Activated CD8-positive, alpha-beta memory T cell treated with anti-CD3 and anti-CD28 coated beads for 36 hours (primary cell): ENCODE measurements around the gene CHI3L2. TPM values are rescaled to one million over a fixed set of nuclear protein-coding genes. Genes with fewer than 3 reads are reported as not detected.

Source experiments
- CTCF ChIA-PET: fragments of 350-600 bp; sonication (Branson Sonifier 250); formaldehyde crosslinking; loops from one replicate; lab custom pipeline; 2021; ENCODE audit warnings: antibody characterized with exemption; lab: Charles Lee
- POLR2A ChIA-PET: fragments of 350-600 bp; sonication (Branson Sonifier 250); formaldehyde crosslinking; loops from one replicate; lab custom pipeline; 2021; ENCODE audit warnings: antibody characterized with exemption; lab: Charles Lee
- total RNA-seq, 2 experiments: library from RNA; stranded (reverse); gene quantifications; one replicate each; pipeline ENCODE4 v1.2.3, GENCODE V29; 2021

CHI3L2 gene
- total RNA-seq, 2 experiments from 2014 or later: 2.1 to 2.6 TPM

DNA sequence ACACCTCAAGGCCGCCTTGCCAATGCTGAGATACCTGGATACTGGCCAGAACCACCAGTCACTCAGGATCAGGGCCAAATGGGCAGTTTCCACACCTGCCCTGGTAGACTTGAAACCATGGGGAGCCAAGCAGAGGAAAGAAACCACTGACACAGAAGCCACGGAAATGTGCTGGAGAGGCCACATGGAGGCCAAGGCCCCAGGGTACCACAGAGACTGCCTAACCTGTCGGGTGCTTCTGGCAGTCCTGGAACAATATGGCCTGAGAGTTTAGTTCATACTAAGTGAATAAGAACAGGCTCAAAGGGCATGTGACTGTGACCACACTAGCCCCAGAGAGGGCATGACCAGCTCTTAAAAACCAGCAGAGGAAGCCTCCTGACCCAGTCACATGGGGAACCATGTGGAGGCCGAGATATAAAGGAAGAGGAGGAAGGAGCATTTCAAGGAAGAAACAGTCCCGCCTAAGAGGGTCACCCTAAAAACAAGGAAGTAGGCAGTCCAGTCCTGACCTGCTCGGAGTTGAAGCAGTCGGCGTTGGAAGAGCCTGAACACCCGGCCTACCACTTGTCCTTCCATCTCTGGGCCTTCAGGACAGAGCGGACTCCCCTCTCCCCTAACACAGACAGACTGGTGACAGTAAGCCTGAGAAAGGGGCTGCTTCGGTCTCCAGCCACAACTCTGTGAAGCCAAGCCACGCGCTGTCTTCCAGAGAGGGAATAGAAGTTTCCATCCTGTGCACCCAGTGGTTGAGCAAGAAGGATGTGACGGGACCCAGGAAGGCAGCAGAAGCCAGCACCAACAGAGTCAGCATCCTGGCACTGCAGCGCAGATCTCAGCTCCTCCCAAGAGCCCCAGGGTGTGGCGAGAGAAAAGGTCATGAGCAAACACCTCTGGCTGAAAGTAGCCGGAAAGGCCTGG lies 27.4 kb upstream of the CHI3L2 start, which contains the start of gene DENND2D:
DENND2D (minus strand) TSS at position 766 of the 921 bp plus-strand sequence; CDS start at position 579, 187 bp downstream.
- ChIA-PET POLR2A (interaction anchor here (1.1 to 8.4 kb wide), 3 partner anchors 9 to 17 kb away, joined by 3 to 154 read pairs (median 3); no protein-coding TSS in a partner anchor), CTCF (interaction anchor here (1.1 to 7.3 kb wide), 5 partner anchors 13 to 201 kb away, joined by 4 to 73 read pairs (median 5); no protein-coding TSS in a partner anchor)

DNA sequence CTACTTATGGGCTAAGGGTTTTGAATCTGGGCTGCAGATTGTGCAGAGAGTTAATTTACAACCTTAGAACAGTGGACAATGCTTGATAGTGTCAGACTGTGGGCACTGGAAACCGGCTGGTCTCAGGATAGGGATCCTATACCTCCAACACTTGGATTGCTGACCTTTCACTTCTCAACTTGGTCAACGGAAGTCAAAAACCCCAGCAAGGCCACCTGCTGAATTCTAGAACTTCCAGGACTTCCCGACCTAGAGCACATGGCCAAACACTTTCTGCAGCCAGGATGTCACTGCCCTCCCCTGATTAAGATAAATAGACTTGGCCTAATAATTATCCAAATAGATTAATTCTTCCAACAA lies 26.7 kb upstream of the CHI3L2 start:
- POLR2A ChIA-PET: interaction anchor here (1.0 to 8.4 kb wide), 4 partner anchors 10 to 62 kb away, joined by 3 to 154 read pairs (median 3); no protein-coding TSS in a partner anchor
- CTCF ChIA-PET: interaction anchor here (1.6 to 7.3 kb wide), 2 partner anchors 18 to 200 kb away, joined by 4 to 73 read pairs; no protein-coding TSS in a partner anchor

DNA sequence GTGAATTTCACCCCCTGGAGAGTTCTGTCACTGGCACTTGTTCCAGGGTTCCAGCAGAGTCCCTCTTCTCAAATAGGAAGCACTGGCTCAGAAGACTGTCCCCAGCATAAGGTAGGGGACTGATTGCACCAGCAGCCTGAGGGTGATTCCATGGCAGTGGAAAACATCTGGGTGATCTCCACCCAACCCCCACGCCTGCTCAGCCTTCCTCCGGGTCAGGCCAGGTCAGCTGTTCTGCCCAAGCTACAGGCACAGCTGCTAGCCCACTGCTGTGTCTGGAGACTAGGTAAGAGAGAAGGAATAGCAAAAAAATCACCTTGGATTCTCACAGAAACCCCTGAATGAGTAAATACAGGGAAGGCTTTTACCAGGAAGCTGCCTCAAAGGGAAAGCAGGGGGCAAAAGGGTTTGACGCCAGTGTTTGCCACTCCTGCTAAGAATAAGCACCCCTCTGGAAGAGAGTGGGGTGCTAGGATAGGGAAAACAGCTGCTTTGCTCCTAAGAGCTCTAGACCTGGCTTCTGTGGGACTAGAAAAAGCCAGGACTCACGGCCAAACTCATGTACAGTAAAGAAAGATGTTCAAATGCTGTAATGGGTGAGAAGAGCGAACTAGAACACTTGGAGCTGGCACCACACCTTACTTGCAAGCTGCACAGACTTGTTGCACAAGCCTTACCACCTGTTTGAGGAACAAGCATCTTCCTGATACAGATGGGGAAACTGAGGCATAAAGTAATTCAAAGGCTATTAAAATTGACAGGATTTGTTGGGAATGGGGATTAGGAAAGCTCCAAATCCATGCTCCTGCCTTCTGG lies 26.0 kb upstream of the CHI3L2 start:
- ChIA-PET POLR2A (interaction anchor here (1.0 to 8.4 kb wide), 2 partner anchors 16 to 62 kb away, joined by 3 to 154 read pairs; no protein-coding TSS in a partner anchor), CTCF (interaction anchor here (1.1 to 7.3 kb wide), 3 partner anchors 17 to 199 kb away, joined by 4 to 73 read pairs (median 6); no protein-coding TSS in a partner anchor)

DNA sequence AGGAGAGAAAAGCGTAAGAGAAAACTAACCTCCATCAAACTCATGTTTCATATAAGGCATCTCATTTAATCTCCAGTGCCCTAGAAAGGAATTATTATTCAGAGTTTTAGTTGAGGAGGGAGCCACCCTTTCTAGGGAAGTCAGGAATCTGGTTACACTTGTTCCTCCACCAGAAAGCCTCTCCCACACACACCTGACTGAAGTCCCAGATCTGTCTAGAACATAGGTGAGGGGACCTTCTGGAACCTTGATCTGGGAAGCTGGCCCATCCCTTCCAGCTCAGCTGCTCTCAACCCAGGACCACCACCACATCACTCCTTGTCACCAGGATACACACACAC lies 25.2 kb upstream of the CHI3L2 start:
- ChIA-PET POLR2A (interaction anchor here (8.4 kb wide), 1 partner anchor 15 kb away, joined by 154 read pairs; no protein-coding TSS in a partner anchor), CTCF (interaction anchor here (0.7 to 1.6 kb wide), 2 partner anchors 175 to 199 kb away, joined by 4 read pairs; no protein-coding TSS in a partner anchor)

DNA sequence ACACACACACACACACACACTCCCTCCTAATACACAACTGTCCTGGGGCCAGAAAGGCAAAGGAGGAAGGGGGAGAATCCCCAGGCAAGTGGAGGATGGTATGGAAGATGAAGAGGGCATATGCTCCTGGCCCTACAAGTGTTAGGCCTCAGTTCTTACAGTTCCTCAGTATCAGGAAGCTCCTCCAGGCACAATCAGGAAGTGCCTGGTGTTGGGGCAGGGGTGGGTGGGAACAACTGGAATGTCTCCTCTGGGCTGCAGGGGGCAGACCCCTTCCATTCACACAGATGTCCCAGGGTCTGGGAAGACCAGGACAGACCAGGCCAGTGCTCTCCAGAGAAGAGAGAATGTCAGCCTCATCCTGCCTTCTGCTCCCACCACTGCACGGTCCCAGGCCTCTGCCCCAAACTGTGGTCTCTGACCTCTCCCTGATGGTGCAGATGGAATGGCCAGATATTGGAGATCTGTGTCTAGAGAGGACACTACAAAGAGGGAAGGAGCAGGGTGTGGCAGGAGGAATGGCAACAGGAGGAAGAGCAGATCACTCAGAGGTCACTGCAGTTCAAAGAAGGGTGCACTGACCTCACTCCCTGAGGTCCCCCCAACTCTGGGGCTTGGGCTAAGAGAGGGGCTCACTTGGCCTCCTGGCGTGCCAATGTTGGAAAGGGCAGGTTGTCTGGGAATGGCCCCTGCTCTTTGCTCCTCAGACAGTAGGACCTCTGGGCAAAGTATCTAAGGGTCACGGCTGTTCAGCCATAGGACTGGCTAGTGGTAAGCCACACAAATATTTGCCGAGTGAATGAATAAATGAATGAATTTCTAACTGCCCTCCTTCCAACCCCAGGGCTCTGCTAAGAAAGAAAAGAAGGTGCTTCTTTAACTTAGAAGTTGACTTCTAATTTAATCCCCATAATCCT lies 24.5 kb upstream of the CHI3L2 start:
- ChIA-PET CTCF (interaction anchor here (0.6 to 1.4 kb wide), 7 partner anchors 12 to 175 kb away, joined by 3 to 12 read pairs (median 4); no protein-coding TSS in a partner anchor), POLR2A (interaction anchor here (0.6 to 8.4 kb wide), 3 partner anchors 7 to 23 kb away, joined by 3 to 154 read pairs (median 3); no protein-coding TSS in a partner anchor)

DNA sequence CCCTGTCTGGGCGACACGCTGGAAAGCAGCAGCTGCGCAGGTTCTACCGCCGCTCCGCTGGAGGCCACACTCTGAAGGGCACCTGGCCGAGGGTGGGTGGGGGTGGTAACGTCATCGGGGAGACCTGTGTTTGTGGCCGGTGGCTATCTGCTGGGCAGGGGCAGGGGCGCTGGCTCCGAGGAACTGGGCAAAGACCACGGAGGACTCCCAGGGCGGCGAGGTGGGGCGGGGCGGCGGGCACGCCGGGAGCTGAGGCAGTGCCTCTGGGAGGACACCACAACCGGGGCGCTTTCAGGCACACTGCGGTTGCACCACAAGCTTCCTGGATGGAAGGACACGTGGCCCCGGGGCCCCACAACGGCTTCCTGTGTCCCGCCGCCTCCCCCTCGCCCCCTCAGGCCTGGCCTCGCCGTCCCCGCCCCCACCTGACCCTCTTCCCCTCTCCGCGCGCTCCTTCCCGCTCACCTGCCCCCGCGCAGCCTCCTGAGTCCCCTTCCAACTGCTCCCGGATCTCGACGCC lies 23.8 kb upstream of the CHI3L2 start:
- POLR2A ChIA-PET: interaction anchor here (0.6 to 8.4 kb wide), 3 partner anchors 8 to 23 kb away, joined by 3 to 154 read pairs (median 3); no protein-coding TSS in a partner anchor
- CTCF ChIA-PET: interaction anchor here (0.6 to 1.4 kb wide), 6 partner anchors 11 to 23 kb away, joined by 3 to 12 read pairs (median 4); no protein-coding TSS in a partner anchor

DNA sequence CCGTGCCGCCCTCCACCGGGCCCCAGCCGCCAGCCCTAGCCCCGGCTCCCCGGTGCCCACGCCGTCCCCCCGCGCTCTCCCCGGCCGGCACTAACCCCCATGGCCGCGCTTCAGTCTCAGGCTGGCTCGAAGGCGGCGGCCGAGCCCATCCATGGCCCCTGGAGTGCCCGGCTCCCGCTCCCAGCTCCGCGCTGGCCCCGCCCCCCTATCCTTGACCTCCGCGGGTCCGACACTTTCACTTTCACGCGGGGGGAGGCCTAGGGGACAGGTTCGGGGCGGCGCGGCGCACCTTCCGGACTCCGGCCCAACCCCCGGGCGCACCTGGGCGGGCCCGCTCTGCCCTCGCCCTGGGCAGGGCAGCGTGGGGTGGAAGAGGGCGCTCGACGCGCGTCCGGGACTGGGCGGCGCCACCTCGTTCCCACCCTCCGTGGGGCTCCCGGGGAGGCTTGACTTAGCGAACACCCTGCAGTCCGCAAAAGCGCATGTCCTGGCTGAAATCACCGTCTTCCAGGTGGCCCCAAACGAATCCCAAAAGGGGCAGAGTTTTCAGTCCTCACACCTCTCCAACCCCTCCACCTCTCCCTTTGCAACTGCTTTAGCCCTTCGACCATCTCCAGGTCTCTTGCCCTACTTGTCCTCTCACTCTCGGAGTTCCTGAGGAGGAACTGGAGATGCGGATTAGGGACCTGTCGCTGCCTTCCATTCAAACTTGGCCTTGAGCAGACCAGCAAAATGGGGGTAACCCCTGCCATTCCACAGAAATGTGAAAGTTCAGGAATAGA lies 23.1 kb upstream of the CHI3L2 start:
- ChIA-PET POLR2A (interaction anchor here (0.9 to 8.4 kb wide), 2 partner anchors 9 to 13 kb away, joined by 3 to 154 read pairs; no protein-coding TSS in a partner anchor), CTCF (interaction anchor here (0.9 to 1.4 kb wide), 6 partner anchors 11 to 17 kb away, joined by 3 to 12 read pairs (median 4); no protein-coding TSS in a partner anchor)

DNA sequence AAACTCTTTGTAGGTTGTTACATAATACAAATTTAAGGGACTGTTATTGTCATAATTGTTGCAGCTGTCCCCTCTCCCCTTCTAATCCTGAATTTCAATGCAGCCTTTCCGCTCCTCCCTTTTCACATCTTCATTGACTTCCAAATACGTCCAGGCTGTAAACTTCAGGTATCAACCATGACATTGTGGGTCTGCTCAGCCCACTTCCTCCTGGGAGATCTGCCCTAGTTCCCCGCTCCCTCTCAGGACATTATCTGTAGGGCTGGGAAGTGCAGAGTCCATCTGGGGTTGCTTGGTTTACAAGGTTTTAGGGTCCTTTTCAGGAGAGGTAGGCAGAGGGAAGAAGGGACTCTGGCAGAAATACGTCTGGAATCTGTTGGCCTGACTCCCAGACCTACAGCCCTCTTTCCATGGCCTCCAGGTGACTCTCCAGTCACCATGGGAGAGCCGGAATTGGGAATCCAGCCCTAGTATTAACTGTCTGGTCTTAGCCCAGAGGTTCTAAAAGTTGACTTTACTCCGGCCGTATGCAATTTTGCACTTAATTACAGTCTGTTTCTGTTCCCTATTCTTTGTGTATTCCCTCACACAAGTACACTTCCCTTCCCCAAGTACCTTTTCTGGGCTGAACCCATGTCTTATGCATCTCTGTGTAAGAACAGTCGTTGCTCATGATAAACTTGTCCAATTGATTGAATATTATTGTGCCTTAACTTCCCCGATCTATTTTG lies 22.4 kb upstream of the CHI3L2 start:
- ChIA-PET CTCF (interaction anchor here (1.2 kb wide), 1 partner anchor 13 kb away, joined by 3 read pairs; no protein-coding TSS in a partner anchor), POLR2A (no interaction called here)

DNA sequence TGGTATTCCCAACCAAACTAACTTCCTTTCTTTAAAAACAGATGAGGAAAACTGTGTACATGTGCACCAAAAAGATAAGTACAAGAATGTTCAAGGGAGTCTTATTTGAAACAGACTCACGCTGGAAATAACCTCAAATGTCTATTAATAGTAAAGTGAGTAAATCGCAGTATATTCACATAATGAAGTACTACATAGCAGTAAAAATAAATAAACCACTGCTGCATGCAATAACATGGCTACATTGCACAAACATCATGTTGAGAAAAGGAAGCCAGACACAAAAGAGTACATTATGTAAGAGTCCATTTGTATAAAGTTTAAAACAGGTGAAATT lies 21.8 kb upstream of the CHI3L2 start:
- ChIA-PET POLR2A (no interaction called here), CTCF (no interaction called here)

DNA sequence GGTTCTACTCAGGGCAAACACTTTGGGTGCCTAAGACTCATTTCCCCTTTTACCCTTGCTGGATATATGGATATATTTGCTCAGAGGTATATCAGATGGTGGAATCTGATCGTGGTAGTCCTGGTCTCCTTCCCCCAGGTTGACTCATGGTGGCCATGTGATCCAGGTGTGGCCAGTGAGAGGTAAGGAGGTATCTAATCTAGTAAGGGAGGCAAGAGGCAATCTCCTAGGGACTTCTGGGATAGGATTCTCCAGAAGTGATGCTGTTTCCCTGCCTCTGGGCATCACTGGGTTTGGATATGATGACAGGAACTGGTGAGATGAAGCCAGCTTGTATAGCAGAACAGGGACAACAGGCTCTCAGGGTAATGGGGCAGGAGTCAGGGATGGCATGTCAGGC lies 18.6 kb upstream of the CHI3L2 start:
- POLR2A ChIA-PET: interaction anchor here (0.6 kb wide), 1 partner anchor 12 kb away, joined by 4 read pairs; no protein-coding TSS in a partner anchor
- CTCF ChIA-PET: no interaction called here

DNA sequence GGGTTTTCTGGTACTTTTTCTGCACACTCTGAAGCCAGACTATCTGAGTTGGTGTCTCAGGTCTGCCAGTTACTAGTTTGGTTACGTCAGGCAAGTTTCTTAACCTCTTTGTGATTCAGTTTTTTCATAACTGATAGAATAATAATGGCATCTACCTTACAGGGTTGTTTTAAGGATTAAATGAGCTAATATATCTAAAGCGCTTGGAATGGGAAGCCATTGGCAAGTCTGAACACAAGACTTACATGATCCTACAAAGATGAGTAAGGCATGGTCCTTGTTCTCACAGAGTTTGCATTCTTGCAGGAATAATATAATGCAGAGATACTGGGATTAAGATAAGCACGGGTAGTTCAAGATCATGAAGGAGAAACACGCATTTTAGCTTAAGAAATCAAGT lies 17.9 kb upstream of the CHI3L2 start:
- ChIA-PET POLR2A (no interaction called here), CTCF (no interaction called here)

DNA sequence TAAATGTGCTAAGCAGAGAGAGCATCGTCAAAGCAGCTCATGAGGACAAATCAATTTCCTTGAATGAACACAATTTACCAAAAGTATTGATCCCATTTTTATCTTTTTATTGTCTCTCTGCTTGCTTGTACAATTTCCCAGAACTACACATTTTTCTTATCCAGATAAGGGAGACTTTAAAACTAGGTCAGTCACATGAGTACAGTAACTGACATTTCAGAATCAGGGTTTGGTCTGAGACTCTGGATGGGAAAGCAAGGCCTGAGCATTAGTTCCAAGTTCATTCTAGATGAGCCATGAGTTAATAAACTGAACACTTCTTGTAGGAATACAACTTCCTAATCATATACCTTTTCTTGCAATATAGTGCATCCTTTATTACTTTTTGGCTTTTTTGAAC lies 15.6 kb upstream of the CHI3L2 start:
- ChIA-PET POLR2A (no interaction called here), CTCF (no interaction called here)

DNA sequence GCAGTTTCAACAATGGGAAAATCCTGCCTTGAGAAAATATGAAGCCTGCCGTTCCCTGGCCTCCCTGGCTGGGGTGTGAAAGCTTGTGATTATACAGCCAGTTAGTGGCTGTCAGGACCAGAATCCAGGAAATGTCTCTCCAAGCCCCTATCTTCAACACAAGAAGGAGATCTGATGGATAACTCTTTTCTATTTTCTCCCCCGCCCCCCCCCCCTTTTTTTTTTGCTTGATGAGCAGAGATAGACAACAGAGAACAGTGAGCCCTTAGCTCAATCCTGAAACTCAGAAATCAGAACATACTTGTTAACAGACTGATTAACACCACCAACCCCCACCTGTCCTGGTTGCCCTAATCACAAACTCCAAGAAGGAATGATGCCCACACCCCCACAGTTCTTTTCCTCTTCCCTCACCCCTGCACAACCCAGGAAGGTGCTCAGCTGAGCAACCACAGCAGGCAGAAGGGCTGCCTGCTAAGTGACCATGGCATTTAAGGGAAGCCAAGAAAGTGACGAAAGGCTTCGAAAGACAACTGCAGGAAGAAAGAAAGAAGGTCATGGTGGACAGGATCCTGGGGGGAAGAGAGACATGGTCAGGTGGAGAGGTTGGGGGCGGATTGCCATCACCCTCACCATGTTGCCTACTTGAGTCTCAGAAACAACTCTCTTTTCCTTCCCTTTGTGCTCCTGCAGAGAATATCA lies 14.7 kb upstream of the CHI3L2 start:
- POLR2A ChIA-PET: interaction anchor here (10.1 kb wide), 1 partner anchor 12 kb away, joined by 154 read pairs; the partner anchor contains the start of gene DENND2D
- CTCF ChIA-PET: no interaction called here

DNA sequence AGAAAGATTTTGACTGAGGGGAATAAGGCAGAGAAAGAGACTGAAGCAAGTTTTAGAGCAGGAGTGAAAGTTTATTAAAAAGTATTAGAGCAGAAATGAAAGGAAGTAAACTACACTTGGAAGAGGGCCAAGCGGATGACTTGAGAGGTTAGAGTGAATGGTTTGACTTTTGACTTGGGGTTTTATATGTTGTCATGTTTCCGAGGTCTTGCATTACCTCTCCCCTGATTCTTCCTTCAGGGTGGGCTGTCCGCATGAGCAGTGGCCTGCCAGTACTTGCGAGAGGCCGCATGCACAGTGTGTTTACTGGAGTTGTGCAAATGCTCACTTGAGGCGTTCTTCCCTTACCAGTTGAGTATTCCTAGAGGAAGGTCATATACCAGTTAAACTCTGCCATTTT lies 14.1 kb upstream of the CHI3L2 start:
- POLR2A ChIA-PET: interaction anchor here (10.1 kb wide), 1 partner anchor 13 kb away, joined by 154 read pairs; the partner anchor contains the start of gene DENND2D
- CTCF ChIA-PET: interaction anchor here (1.3 to 2.8 kb wide), 3 partner anchors 9 to 31 kb away, joined by 4 to 12 read pairs (median 4); no protein-coding TSS in a partner anchor
